Astrocyte (in vitro differentiated cells and primary cell): ENCODE data around the gene OVCH1.

Experiments used
- CTCF ChIP-seq: IDR thresholded peaks from 2 replicates; pipeline ENCODE4 v1.5.1; 2011; ENCODE audit warnings: low read depth, mild to moderate bottlenecking, inconsistent platforms, low read length, moderate library complexity; ENCODE audit not compliant: insufficient read depth
- EZH2 ChIP-seq: IDR thresholded peaks from 2 replicates; pipeline ENCODE4 v1.6.1; 2012; ENCODE audit warnings: mild to moderate bottlenecking, low read length, inconsistent platforms; ENCODE audit not compliant: insufficient read depth

DNA sequence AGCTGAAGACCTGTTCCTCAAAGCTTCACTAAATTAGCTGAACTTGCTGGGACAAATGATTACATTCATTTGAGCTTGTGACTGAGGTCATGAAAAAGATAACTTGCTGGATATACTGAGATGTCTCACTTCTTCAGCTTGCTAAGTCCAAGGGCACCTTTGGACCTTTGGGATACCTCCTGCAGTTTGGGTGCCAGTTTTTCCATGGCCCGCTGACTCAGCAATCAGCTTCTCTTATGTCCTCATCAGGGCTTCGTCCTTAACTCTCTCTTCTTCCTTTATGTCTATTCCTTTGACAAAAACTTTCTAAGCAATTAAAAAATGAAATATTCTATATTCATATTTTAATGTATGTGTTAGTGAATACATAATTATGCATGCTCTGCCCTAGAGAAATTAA lies 45.6 kb downstream of the OVCH1 start:
- TF ChIP-seq CTCF (no peak), EZH2 (no peak)
